Gastrocnemius medialis (tissue), 4 donors: ENCODE data around the gene NIPBL.

Source experiments
- POLR2A ChIP-seq, 2 donors: fragments of 450-650 bp; IDR thresholded peaks; one replicate each; pipeline ENCODE4 v1.6.1; 2017; ENCODE audit warnings: antibody characterized with exemption in 2 of 2, mild to moderate bottlenecking in 2 of 2, moderate library complexity in 2 of 2
- TF ChIP-seq, protein P1 (sequence below), 5 experiments: fragments of 450-650 bp in 3 of 5; fragments of 200-600 bp in 2 of 5; sonication (generic) in 2 of 5; IDR thresholded peaks in 4 of 5; conservative IDR thresholded peaks in 1 of 5; 1 replicate in 4 of 5; 2 replicates in 1 of 5; pipeline ENCODE4 v1.5.1; 2016 to 2019; ENCODE audit warnings: antibody characterized with exemption in 5 of 5, mild to moderate bottlenecking in 3 of 5, moderate library complexity in 3 of 5

DNA sequence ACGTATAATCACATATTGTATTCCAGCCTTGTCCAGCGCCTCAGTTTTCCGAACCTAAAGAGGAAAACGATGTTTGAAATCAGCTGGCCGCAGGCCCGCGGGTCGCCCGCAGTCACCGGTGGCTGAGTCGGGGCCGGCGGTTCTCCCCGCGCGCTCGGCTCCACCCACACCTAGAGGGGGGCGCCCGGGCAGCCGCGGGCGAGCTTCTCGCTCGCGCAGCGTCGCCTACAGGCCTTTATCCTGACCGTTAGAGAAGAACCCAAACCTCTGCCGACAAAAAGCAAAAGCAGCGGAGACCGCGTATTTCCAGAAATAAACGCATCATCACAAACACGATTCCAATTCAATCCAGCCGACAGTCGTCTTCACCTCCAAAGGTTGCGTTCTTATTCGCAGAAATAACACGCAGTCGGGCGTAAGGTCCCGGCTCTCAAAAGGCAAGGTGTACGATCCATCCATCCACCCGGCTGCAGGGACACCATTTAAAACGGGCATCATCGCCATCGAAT, 725 bp upstream of the NIPBL start:
- TF ChIP-seq, protein P1, sequence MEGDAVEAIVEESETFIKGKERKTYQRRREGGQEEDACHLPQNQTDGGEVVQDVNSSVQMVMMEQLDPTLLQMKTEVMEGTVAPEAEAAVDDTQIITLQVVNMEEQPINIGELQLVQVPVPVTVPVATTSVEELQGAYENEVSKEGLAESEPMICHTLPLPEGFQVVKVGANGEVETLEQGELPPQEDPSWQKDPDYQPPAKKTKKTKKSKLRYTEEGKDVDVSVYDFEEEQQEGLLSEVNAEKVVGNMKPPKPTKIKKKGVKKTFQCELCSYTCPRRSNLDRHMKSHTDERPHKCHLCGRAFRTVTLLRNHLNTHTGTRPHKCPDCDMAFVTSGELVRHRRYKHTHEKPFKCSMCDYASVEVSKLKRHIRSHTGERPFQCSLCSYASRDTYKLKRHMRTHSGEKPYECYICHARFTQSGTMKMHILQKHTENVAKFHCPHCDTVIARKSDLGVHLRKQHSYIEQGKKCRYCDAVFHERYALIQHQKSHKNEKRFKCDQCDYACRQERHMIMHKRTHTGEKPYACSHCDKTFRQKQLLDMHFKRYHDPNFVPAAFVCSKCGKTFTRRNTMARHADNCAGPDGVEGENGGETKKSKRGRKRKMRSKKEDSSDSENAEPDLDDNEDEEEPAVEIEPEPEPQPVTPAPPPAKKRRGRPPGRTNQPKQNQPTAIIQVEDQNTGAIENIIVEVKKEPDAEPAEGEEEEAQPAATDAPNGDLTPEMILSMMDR (IDR thresholded peaks at IDR 0.05 in 4 of 5, conservative IDR thresholded peaks at IDR 0.05 in 1 of 5), result peak; percentile 14 to 66 (median 34)
- no peak for TF ChIP-seq POLR2A (IDR thresholded peaks at IDR 0.05)
